Measurements from ENCODE around the gene ABCG1.
"Not testable (repeated sequence)": the region's sequence is repeated elsewhere in the genome, so short reads cannot be mapped to it uniquely, and the experiment has no call there.

Gene ABCG1

GRCh38 chr21:42218836-42219605 lies at the start of gene ABCG1:
Gene ABCG1, plus strand, starts transcription at chr21:42219140. Its CDS starts 123 bp downstream, at chr21:42219263.
- no peak for DNase-seq

- no peak for DNase-seq
These were observed 49.2 kb upstream of the ABCG1 start for GRCh38 chr21:42169758-42170157.

GRCh38 chr21:42171091-42172053 lies 47.6 kb upstream of the ABCG1 start:
- DNase-seq: no peak

GRCh38 chr21:42172596-42173483 lies 46.1 kb upstream of the ABCG1 start:
- DNase-seq: no peak

- DNase-seq: no peak
These were observed 44.8 kb upstream of the ABCG1 start for GRCh38 chr21:42174173-42174572.

- DNase-seq: no peak
These were observed 43.7 kb upstream of the ABCG1 start for GRCh38 chr21:42175110-42175710.

GRCh38 chr21:42176859-42177258 lies 42.1 kb upstream of the ABCG1 start:
- no peak for DNase-seq

GRCh38 chr21:42179316-42179715 lies 39.6 kb upstream of the ABCG1 start:
- DNase-seq: no peak

- not testable (repeated sequence) for DNase-seq
These were observed 38.9 kb upstream of the ABCG1 start for GRCh38 chr21:42180001-42180400.

- DNase-seq: no peak
These were observed 36.1 kb upstream of the ABCG1 start for GRCh38 chr21:42182713-42183371.

GRCh38 chr21:42183374-42184266 lies 35.3 kb upstream of the ABCG1 start:
- DNase-seq: no peak

- DNase-seq: no peak
These were observed 32.3 kb upstream of the ABCG1 start for GRCh38 chr21:42186591-42186990.

- DNase-seq: no peak
These were observed 30.8 kb upstream of the ABCG1 start for GRCh38 chr21:42187976-42188653.

- DNase-seq: no peak
These were observed 30.3 kb upstream of the ABCG1 start for GRCh38 chr21:42188663-42189062.

GRCh38 chr21:42189431-42189830 lies 29.5 kb upstream of the ABCG1 start:
- DNase-seq: no peak

- DNase-seq: no peak
These were observed 29.0 kb upstream of the ABCG1 start for GRCh38 chr21:42189860-42190485.

GRCh38 chr21:42190486-42190863 lies 28.5 kb upstream of the ABCG1 start:
- no peak for DNase-seq

GRCh38 chr21:42191064-42191463 lies 27.9 kb upstream of the ABCG1 start:
- DNase-seq: no peak
